Esophagus muscularis mucosa (tissue), 4 donors: ENCODE data around the gene DMPK.
"Not testable (repeated sequence)": the region's sequence is repeated elsewhere in the genome, so short reads cannot be mapped to it uniquely, and the experiment has no call there.

Source experiments
- CTCF ChIP-seq, 3 experiments: fragments of 200-600 bp in 2 of 3; fragments of 450-650 bp in 1 of 3; sonication (generic) in 2 of 3; IDR thresholded peaks; one replicate each; pipeline ENCODE4 v1.5.1; 2017 to 2019; ENCODE audit warnings: antibody characterized with exemption in 3 of 3, mild to moderate bottlenecking in 2 of 3, moderate library complexity in 1 of 3
- EP300 ChIP-seq: sonication (generic); formaldehyde crosslinking; IDR thresholded peaks from one replicate; pipeline ENCODE4 v1.6.1; 2017; ENCODE audit warnings: antibody characterized with exemption
- POLR2A ChIP-seq: fragments of 450-650 bp; IDR thresholded peaks from one replicate; pipeline ENCODE4 v1.6.1; 2017; ENCODE audit warnings: antibody characterized with exemption, moderate library complexity, mild to moderate bottlenecking, low read depth
- POLR2AphosphoS5 ChIP-seq, 2 donors: sonication (generic); formaldehyde crosslinking; IDR thresholded peaks; one replicate each; pipeline ENCODE4 v1.6.1; 2017; ENCODE audit warnings: antibody characterized with exemption in 2 of 2

DNA sequence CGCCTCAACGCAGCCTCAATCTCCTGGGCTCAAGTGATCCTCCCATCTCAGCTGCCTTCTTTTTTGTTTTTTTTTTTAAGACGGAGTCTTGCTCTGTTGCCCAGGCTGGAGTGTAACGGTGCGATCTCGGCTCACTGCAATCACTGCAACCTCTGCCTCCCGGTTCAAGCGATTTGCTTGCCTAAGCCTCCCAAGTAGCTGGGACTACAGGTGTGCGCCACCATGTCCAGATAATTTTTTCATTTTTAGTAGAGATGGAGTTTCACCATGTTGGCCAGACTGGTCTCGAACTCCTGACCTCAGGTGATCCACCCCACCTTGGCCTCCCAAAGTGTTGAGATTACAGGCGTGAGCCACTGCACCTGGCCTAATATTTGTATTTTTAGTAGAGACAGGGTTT lies 62.2 kb downstream of the DMPK start:
- TF ChIP-seq POLR2AphosphoS5 (IDR thresholded peaks at IDR 0.05); CTCF (IDR thresholded peaks at IDR 0.05); EP300; POLR2A: not testable (repeated sequence)
